Measurements from ENCODE around the gene STARD3. TPM values are rescaled to one million over a fixed set of nuclear protein-coding genes. Genes with fewer than 3 reads are reported as not detected.

The STARD3 gene
- polyA plus RNA-seq, 5 donors: 44.5 to 62.7 (median 58.2) TPM

DNA sequence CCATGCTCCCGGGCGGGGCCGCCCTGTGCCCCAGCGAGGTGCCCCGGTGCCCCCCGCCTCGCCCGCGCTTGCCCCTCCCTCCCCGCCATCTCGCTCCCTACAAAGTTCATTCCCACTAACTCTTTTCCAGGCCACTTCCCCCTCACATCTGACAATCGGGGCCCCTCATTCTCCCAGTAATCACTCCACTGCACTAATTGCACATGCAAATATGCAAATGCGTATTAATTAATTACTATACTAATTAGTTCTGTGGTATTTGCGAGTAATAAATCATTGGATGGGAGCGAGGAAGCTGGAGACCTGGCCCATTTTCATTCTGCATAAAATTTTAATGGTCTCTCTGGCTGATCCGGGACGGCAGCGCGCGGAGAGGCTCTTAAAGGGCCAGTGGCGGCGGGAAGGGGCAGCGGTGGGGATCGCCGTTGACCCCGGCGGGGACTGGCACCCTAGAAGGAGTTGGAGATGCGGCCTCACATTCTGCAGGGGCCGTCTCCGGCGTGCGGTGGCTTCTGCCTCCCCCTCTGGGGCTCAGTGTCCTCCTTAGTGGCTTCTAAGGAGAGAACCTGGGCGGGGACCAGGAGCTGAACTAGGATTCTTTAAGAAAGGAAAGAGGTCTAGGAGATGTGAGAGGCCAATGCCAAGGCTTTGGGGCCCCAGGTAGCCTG is 18.6 kb upstream of the STARD3 start:
- no peak for DNase-seq

DNA sequence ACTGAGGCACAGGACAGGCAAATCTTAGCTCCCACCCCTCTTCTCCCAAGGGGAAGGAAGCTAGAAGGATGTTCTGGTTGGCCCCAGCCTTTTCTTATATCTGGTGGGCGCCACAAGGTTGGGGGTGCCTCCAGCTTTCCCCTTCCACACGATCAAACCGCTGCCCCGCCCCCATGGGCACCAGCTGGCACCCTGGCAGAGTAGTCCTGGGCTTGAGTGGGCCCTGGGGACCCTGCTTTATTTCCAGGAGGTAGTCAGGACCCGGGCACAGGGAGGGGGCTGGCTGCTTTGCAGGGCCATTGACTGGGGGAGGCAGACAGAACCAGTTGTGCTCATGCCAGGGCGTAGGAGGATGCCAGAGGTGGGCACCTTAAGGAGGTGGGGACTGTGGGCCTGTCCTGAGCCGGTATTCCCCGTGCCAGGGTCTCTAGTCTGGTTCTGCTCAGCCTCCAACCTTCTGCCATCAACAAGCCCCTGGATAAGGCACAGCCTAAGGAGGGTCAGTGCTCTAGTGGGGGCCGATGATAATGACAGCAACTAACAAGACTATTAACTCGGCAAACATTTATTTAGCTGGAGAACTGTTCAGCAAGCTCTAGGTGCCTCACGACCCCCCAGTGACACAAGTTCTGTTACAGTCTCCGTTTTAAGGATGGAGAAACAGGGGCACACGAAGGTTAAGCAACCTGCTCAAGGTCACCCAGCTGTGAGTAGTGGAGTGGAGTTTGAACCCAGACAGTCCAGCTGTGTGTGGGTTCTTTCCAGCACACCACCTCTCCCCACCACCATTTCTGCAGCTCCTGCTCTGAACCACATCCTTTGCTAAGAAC is 17.8 kb upstream of the STARD3 start:
- DNase-seq: no peak

DNA sequence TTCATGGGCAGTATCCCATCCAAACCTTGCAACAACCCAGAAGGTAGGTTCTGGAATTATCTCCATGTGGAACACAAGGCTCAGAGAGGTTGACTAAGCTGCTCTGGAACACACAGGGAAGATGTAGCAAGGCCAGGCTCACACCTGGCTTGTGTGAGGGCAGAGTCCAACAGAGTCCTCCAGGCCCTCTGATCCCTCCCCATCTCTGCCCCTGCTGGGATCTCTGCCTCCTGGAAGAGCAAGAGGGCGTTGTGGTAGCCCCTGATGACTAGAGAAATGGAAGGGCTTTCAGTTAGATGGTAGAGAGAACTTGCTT is 17.2 kb upstream of the STARD3 start:
- no peak for DNase-seq

DNA sequence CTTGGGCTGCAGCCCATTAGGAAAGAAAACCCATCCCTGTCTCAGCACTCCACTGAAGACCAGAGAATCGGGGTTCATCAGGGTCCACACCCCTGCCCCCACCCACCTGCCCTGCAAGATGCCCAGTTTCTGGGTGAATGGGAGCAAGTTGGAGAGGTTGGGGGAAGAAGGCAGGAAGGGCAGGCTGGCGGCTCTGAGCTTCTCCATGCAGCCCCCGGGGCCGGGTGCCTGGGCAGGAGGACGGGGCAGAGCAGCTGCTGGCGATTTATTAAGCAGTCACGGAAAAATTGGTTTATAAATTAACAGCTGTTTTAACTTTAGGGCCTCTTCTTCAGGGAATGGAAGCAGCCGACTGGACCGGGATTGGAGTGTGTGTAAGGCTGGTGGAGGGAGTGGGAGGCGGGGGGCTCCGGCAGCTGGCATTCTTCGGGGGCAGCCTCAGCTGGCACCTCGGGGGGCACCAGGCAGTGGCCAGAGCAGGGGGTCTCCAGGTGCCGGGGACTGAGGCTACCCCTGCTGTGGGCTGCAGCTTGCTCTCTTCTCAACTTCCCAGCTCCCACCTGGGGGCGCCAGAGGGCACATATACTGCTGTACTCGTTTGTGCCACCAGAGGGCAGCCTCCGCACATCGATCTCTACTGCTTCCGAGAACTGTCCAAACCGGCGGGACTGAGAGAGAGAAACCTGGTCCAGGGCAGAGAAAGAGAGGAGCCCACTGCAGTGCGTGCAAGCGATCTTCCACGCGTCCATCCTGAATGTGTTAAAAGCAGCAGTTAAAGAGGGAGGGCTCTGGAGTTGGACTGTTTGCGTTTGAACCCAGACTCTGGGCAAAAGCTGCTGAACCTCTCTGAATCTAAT is 15.2 kb upstream of the STARD3 start:
- DNase-seq: peak; percentile 77 to 88

DNA sequence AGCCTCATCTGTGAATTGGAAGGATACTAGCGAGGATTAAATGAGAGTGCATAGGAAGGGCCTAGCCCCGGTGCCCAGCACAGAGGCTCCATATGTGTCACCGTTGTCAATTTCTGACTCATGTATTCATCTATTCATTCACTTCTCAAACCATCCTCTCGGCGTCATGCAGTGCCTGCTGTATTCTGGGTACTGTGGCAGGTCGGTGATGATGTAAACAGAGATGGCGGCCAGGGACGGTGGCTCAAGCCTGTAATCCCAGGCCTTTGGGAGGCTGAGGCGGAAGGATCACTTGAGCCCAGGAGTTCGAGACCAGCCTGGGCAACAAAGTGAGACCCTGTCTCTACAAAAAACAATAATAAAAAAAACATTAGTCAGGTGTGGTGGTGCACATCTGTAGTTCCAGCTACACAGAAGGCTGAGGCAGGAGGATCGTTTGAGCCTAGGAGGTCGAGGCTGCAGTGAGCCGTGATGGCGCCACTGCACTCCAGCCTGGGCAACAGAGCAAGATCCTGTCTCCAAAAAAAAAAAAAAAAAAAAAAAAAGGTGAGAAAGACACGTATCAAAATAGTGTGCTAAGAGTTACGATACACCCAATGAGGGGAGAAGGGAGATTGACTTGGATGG is 14.5 kb upstream of the STARD3 start:
- no peak for DNase-seq

DNA sequence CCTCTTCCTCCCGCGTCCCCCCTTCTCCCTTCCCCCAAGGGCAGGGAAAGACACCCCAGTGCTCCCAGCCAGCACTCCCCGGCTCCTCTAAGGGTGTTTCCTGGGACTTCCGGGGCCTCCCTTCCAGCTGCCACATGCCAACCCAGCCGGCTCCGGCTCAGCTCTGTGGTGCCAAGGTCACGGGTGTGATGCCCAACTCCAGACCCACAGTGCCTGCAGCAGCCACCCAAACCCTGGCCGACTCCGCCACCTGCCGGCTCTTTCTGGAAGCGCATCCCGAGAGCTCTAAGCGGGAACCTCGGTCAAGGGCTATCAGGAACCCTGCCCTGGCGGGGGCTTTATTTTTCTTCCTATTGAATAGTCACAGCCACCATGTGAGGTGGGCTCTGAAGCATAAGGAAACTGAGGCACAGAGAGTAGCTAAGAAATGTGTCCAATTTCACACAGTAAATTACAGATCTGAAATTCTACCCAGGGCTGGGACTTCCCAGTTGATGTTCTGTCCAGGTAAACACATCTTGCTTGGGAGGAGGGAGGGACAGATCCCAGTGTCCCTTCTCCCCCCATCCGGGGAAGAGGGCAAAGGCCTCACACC is 13.5 kb upstream of the STARD3 start:
- peak in 1 of 2 donors; percentile 63 for DNase-seq

DNA sequence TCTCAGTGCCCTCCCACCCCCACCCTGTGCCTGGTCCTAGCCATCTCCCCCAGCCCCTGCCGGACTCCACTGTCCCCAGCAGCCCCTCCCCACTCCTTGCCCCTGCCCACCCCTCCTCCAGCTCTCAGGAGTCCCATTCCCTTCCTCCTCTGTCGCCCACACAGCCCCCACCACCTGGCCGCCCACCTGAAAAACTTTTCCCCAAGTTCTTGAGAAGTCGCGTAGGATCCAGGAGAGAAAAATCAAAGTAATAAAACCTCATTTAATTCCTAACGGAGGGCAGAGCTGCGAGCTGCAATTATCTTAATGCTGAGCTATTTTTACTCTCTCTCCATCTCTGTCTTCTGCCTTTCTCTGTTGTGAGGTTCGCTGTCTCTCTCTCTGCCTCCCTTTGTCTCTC is 12.6 kb upstream of the STARD3 start:
- DNase-seq: no peak

DNA sequence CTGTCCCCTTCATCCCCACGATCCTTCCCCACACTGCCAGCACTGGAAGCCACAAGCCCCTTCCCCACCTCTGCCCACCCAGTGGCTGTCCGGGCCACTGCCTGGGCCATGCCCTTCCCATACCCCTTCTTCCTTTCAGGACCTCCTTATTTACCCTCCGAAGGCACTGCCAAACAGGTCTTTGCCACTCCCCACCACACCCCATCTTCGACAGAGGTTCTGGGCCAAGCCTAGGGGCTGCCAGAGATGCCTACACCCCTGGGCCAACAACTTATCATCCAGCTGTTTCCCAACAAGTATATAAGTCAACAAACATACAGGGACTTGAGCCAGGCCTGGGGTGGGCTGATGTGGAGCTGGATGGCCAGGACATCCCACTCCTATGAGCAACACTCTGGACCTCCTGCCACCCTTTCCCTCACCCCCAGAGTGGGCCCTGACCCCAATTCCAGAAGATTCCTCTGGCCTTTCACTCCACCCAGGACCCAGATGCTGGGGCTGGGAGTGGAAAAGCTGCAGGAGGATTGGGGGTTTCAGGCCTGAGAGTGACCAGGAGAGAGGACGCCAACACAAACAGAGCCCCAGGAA is 11.7 kb upstream of the STARD3 start:
- DNase-seq: peak; percentile 83 to 84

DNA sequence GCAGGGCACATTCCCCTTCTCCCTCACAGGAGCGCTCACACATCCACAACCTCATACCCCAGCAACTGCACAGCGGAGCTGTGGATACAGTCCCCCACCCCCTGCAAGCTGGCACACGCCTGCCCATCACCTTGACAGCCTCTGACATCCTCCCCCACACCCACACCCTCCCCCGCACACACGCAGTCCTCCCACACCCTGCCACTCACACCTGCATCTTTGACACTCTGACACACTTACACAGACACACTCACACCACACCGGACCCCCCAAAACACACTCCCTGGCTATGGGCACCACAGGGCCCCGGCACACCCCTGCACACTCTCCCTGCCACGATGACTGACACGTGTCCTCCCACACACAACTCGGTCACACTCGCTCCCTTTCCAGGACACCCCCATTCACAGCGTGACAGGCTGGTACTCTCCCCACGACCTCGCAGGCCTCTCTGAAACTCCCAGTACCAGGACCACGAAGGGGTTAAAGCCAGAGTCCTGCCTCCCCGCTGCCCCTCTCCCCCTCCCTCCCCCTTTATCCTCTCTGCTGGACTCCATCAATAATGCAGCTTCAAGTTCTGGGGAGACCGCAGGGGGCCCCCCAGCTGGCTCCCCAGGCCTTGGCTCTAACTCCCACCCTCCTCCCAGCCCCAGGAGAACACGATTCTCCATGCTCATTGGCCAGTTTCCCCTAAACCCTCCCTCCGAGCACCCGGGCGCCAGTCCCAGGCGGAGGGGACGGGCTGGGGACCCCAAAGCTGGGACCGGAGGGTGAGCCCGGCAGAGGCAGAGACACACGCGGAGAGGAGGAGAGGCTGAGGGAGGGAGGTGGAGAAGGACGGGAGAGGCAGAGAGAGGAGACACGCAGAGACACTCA is 10.5 kb upstream of the STARD3 start, which contains the start of gene PPP1R1B:
PPP1R1B (plus strand) TSS at position 782 of the 876 bp plus-strand sequence. CDS start 441 bp downstream, outside the sequence.
- DNase-seq: peak; percentile 49 to 52

DNA sequence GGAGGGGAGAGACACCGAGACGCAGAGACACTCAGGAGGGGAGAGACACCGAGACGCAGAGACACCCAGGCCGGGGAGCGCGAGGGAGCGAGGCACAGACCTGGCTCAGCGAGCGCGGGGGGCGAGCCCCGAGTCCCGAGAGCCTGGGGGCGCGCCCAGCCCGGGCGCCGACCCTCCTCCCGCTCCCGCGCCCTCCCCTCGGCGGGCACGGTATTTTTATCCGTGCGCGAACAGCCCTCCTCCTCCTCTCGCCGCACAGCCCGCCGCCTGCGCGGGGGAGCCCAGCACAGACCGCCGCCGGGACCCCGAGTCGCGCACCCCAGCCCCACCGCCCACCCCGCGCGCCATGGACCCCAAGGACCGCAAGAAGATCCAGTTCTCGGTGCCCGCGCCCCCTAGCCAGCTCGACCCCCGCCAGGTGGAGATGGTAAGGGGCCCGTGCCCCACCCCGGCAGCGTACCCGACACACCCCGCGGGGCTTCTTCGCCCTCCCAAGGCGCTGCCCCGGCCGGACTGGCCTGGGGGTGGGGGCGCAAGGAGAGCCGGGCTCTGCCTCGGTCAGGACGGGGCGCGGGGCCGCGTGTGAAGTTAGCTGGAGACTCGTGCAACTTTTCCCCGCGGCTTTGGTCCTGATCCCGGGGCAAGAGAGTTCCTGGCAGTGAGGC is 9.8 kb upstream of the STARD3 start:
- no peak for DNase-seq

DNA sequence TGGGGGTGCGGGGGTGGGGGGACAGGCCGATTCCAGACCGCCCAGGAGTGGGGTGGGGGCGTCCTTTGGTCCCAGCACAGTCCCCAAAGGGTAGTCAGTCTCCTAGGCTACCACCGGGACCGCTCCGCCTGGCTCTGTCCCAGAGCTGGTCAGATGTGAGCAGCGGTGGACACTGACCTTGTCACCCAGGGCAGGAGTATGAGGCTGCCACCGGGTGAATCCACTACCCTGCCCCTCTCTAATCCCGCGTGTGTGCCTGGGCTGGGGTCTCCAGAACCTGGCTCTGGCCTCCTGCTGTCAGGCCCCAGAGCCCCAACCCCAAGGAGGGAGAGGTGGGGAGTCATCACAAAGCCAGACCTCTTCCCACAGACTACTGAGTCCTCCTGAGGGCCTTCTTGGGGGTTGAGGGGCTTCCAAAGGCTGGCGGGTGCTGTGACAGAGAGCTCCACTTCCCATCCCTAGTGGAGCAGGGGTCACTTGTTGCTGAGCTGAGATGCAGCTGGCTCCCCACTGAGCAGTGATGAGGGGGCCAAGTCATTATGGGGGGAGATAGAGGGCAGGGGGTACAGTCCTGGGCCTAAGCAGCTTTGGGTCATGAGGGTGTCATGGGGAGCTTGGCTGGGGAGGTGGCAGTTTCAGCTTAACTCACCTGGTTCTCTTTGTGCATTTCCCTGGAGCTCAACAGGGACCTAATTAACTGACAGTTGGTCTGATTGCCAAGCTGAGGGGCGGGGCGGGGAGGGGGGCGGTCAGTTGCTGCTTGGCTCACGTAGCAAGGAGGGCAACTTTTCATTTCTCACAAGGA is 9.0 kb upstream of the STARD3 start:
- no peak for DNase-seq

DNA sequence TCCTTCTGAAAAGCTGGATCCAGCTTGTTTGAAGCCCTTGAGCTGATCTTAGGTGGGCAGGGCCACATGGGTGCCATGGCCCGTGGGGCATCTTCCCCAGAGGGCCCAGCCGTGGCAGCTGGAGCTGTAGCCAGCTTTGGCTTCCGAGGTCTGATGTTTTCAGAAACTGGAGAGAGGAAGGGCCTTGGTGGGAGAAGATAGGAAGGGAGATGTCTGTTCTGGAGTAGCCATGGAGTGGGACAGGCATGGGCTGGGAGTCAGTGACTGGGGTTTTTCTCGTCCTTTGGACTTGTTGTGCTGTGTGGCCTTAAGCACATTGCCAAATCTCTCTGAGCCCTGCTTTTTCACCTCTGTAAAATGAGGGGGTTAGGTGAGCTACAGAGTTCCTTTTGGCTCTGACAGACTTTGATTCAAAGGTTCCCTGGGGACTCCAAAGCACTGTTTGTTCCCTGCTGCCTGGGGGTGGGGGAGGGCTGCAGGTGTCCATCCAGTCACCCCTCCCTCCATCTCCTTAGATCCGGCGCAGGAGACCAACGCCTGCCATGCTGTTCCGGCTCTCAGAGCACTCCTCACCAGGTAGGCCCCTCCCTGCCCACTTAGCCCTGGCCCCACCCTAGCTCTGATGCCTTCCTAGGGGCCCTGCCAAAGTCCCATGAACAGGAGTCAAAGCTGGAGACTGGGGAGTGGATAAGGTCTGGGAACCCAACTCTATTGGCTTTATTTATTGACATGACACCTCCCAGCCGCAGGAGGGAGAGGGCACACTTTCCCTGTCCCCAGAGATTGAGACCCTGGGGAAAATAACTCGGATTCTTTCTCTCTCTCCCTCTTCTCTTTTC is 8.1 kb upstream of the STARD3 start:
- no peak for DNase-seq

DNA sequence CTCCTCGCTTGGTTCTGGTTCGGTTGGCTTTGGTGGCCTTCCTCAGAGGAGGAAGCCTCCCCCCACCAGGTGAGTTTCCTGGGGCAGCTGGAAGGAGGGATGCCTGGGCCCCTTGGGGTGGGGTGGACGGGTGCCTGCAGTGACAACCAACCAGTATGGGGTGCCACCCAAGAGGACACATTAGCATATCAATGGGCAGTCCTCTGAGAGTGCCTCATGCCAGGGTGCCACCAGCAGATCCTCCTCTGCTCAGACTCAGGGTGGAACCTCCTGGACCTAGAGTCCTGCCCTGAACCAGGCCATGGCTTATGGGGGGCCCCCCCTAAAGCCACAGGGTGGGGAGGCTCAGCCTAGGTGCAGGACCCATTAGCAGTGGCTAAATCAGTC is 7.5 kb upstream of the STARD3 start:
- DNase-seq: no peak

DNA sequence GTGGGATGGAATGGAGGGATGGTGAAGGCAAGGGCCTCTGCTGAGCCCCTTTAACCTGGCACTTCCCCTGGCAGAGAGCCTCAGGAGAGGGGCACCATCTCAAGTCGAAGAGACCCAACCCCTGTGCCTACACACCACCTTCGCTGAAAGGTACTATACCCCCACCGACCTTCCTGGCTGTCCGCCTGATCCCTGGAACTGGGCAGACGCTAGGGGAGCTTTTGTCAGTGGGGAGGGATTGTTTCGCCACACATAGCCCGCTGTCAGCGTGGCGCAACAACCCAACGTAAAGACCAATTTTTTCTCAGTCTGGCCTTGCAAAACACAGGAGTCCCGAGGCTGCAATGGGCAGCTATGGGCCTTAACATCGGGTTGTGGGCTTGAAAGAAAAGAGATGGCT is 7.0 kb upstream of the STARD3 start:
- no peak for DNase-seq

DNA sequence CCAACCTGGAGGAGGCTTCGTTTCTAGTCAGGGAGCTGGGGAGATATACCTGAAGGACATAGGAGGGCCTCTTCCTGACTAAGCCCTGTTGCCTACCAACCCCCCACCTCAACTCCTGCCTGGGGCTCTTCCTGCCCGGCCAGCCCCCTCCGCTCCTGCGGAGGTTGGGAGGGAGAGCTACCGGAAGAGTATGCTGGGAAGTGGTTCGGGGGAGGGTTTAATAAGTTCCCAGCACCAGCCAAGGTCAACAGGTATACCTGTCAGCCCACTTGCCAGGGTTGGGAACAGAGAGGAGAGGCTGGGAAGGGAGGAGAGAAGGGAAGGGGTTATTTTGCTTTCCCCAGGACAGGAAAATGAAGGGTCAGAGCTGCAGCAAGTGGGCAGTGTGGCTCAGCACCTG is 5.5 kb upstream of the STARD3 start:
- no peak for DNase-seq

DNA sequence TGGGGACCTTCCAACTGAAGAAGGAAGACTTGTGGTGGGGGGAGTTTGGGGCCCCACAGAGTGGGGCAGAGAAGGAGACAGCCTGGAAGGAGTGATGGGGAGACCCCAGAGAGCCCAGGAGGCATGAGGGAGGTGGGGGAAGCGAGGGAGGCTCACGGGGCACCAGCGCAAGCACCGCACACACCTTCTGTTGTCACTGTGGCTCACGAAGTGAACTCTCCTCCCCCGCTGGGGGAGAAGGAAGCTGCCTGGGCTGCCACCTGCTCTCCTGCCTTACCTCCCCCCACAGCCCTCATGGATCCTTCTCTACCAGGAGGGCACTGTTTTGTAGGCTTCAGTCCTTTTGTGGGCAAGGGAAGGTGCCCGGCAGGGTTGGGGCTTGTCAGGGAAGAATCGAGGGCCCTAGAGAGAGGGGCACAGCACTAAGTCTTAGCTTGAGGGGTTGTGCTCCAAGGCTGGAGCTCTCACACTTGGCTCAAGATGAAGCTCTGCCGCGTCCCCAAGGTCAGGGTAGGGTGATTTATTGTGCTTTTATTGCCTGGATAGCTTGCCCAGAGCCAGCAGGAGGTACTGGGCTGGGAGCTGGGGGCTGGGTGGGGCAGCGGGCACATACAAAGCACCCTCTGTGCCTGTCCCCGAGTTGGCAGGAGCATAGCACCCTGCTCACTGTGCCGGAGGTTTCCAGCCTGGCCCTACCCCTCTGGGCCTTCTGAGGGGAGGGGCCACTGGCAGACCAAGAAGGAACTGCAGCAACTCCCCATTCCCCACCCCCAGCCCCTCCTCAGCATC is 4.6 kb upstream of the STARD3 start:
- no peak for DNase-seq
